Left ventricle myocardium inferior (tissue), 1 donor: ENCODE data around the gene ANKRD12. TPM values are rescaled to one million over a fixed set of nuclear protein-coding genes. Genes with fewer than 3 reads are reported as not detected.

Experiments used
- DNase-seq: peaks from one replicate; pipeline ENCODE4 v3.0.0-alpha.2; 2020
- H3K27ac ChIP-seq: fragments of 200-600 bp; replicated peaks from 2 replicates; pipeline ENCODE4 v1.8.0; 2021
- H3K27me3 ChIP-seq: fragments of 200-600 bp; 2 replicates; pipeline ENCODE4 v1.8.0; 2021; ENCODE audit warnings: low read depth
- H3K36me3 ChIP-seq: fragments of 200-600 bp; 2 replicates; pipeline ENCODE4 v1.8.0; 2021
- H3K4me1 ChIP-seq: fragments of 200-600 bp; 2 replicates; pipeline ENCODE4 v1.8.0; 2021
- H3K4me3 ChIP-seq: fragments of 200-600 bp; 2 replicates; pipeline ENCODE4 v1.8.0; 2021; ENCODE audit warnings: mild to moderate bottlenecking, moderate library complexity
- H3K9me3 ChIP-seq: fragments of 200-600 bp; replicated peaks from 2 replicates; pipeline ENCODE4 v1.8.0; 2021
- intact Hi-C: fragments of 100-400 bp; cut with micrococcal nuclease; formaldehyde crosslinking; loops from one replicate; pipeline ENCODE4 v1.11.0; 2022
- total RNA-seq: library from RNA; stranded (reverse); fragmentation: NEBNext Ultra II Directional; extraction: Animal tissue kit (Norgen Biotek cat#: 25700); gene quantifications from one replicate; pipeline ENCODE4 v1.2.1, GENCODE V29; 2021
- TF ChIP-seq, protein P1 (sequence below): fragments of 200-600 bp; IDR thresholded peaks from 2 replicates; pipeline ENCODE4 v1.8.0; 2021; ENCODE audit warnings: antibody characterized with exemption, mild to moderate bottlenecking, borderline replicate concordance
- donor health status: DM: no; HTN: yes; CAD: no; lungs with severe emphysema.

ANKRD12 gene
- total RNA-seq, 1 donor from 2014 or later: 49.3 TPM

DNA sequence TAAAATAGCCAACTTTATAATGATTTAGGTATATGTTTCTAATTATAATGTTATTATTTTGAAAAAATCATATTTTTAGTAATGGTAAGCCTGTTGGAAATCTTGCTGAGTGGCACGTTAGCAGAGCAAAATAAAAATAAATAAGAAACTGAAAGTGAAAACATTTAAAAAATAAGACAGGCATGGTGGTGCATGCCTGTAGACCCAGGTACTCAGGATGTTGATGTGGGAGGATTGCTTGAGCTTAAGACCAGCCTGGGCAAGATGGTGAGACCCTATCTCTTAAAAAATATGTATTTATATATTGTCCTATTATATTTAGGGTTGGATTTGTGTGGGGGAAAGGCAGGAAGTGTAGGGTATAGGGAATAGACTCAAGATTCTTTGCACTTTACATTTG is 15.8 kb upstream of the ANKRD12 start:
- Histone ChIP-seq H3K27ac (peak overlapping the region; percentile 82), H3K36me3 (peaks cover 57% of the 10 kb centered on the region), H3K9me3 (no peaks in the 10 kb centered on the region), H3K27me3 (no peaks in the 10 kb centered on the region), H3K4me3 (no peak overlapping the region), H3K4me1 (peaks cover 87% of the 10 kb centered on the region)
- intact Hi-C loops: no loop called here
- no peak for DNase-seq
- TF ChIP-seq, protein P1, sequence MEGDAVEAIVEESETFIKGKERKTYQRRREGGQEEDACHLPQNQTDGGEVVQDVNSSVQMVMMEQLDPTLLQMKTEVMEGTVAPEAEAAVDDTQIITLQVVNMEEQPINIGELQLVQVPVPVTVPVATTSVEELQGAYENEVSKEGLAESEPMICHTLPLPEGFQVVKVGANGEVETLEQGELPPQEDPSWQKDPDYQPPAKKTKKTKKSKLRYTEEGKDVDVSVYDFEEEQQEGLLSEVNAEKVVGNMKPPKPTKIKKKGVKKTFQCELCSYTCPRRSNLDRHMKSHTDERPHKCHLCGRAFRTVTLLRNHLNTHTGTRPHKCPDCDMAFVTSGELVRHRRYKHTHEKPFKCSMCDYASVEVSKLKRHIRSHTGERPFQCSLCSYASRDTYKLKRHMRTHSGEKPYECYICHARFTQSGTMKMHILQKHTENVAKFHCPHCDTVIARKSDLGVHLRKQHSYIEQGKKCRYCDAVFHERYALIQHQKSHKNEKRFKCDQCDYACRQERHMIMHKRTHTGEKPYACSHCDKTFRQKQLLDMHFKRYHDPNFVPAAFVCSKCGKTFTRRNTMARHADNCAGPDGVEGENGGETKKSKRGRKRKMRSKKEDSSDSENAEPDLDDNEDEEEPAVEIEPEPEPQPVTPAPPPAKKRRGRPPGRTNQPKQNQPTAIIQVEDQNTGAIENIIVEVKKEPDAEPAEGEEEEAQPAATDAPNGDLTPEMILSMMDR: no peak

DNA sequence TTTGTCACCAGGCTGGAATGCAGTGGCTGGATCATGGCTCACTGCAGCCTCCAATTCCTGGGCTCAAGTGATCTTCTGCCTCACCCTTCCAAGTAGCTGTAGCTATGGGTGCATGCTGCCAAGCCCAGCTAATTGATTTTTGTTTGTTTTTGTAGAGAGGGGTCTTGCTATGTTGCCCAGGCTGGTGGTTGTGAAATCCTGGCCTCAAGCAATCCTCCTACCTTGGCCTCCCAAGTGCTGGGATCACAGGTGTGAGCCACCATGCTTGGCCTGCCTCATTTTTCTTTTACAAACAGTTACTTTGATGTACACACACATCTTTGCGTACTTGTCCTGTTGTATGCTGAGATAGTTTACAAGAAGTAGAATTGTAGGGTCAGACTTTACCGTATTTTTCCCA is 13.1 kb upstream of the ANKRD12 start:
- peaks cover 83% of the 10 kb centered on the region for H3K4me1 ChIP-seq
- no peaks in the 10 kb centered on the region for H3K9me3 ChIP-seq
- peaks cover 76% of the 10 kb centered on the region for H3K36me3 ChIP-seq
- TF ChIP-seq, protein P1: no peak
- H3K4me3 ChIP-seq: no peak overlapping the region
- H3K27me3 ChIP-seq: no peaks in the 10 kb centered on the region
- no peak for DNase-seq
- intact Hi-C loops: no loop called here
- H3K27ac ChIP-seq: no peak overlapping the region

GRCh38 chr18:9124824-9125223 is 11.8 kb upstream of the ANKRD12 start:
- intact Hi-C loops: no loop called here
- Histone ChIP-seq H3K4me1 (peaks cover 77% of the 10 kb centered on the region), H3K27me3 (no peaks in the 10 kb centered on the region), H3K9me3 (no peaks in the 10 kb centered on the region), H3K4me3 (no peak overlapping the region), H3K27ac (peak overlapping the region; percentile 77), H3K36me3 (peaks cover 84% of the 10 kb centered on the region)
- no peak for DNase-seq
- TF ChIP-seq, protein P1: no peak

GRCh38 chr18:9126337-9126736 is 10.2 kb upstream of the ANKRD12 start:
- TF ChIP-seq, protein P1: no peak
- intact Hi-C loops: no loop called here
- Histone ChIP-seq H3K4me1 (peaks cover 62% of the 10 kb centered on the region), H3K4me3 (peak overlapping the region; percentile 18), H3K27me3 (no peaks in the 10 kb centered on the region), H3K9me3 (no peaks in the 10 kb centered on the region), H3K36me3 (peaks cover 85% of the 10 kb centered on the region), H3K27ac (peak overlapping the region; percentile 77)
- DNase-seq: no peak

DNA sequence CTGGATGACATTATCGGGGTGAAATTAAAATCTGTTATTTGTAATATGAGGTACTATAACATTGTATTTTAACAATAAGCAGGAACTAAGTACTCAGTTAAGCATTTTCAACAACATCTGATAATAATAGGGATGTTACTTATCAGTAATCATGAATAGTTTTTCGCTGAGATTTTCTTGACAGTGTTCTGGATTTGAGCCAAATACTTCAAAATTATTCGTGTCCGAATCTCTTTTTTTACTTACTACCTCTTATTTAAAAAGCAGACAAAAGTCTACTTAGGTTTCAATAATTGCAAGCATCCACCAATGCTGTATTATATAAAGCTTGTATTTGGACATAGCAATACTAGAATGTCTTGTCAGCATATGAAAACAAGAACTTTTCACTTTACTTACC is 6.4 kb upstream of the ANKRD12 start:
- H3K27me3 ChIP-seq: no peaks in the 10 kb centered on the region
- H3K9me3 ChIP-seq: no peaks in the 10 kb centered on the region
- intact Hi-C loops: no loop called here
- no peak for DNase-seq
- H3K36me3 ChIP-seq: peaks cover 79% of the 10 kb centered on the region
- H3K27ac ChIP-seq: no peak overlapping the region
- H3K4me1 ChIP-seq: peaks cover 46% of the 10 kb centered on the region
- H3K4me3 ChIP-seq: no peak overlapping the region
- TF ChIP-seq, protein P1: no peak

DNA sequence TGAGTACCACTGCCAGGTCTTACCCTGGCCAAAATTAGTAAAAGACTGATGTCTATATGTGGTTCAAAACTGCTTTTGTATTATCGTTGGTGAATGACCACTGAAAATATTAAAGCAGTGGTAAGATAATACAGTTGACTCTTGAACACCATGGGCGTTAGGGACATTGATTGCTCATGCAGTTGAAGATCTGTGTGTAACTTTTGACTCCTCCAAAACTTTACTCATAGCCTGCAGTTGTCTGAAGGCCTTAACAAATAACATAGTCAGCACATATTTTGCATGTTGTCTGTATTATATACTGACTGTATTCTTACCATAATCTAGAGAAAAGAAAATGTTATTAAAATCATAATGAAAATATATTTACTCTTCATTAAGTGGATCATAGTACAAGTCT is 5.8 kb upstream of the ANKRD12 start:
- Histone ChIP-seq H3K36me3 (peaks cover 73% of the 10 kb centered on the region), H3K4me3 (no peak overlapping the region), H3K9me3 (no peaks in the 10 kb centered on the region), H3K27ac (no peak overlapping the region), H3K4me1 (peaks cover 46% of the 10 kb centered on the region), H3K27me3 (no peaks in the 10 kb centered on the region)
- DNase-seq: no peak
- intact Hi-C loops: no loop called here
- TF ChIP-seq, protein P1: no peak
